OCI-LY7 (cell line): ENCODE measurements around the gene MC5R. TPM values are rescaled to one million over a fixed set of nuclear protein-coding genes. Genes with fewer than 3 reads are reported as not detected.

ENCODE experiments used
- BruUV-seq: library from RNA; stranded (reverse); fragments of 400-500 nt; replicated peaks from 2 replicates; lab custom pipeline; 2021; lab: Mats Ljungman, UMichigan
- CTCF ChIA-PET: fragments of 300-600 bp; sonication (Branson Sonifier 250); formaldehyde crosslinking; loops from one replicate; lab custom pipeline; 2022; ENCODE audit warnings: antibody characterized with exemption; ENCODE audit not compliant: unreplicated experiment; lab: Charles Lee
- POLR2A ChIA-PET: fragments of 300-600 bp; sonication (Branson Sonifier 250); formaldehyde crosslinking; loops from one replicate; lab custom pipeline; 2022; ENCODE audit warnings: antibody characterized with exemption; lab: Charles Lee
- DNase-seq: peaks from one replicate; pipeline ENCODE4 v3.0.0-alpha.2; 2015; ENCODE audit warnings: low spot score
- H2AFZ ChIP-seq: fragments of 200-600 bp; sonication (generic), shearing (Covaris generic); 2 replicates; pipeline ENCODE4 v1.6.1; 2014; ENCODE audit warnings: mild to moderate bottlenecking, antibody characterized with exemption, low read length, moderate library complexity
- H3K27ac ChIP-seq: fragments of 200-600 bp; sonication (generic); 2 replicates; pipeline ENCODE4 v1.5.1; 2014; ENCODE audit warnings: mixed run types, low read depth, mild to moderate bottlenecking, moderate library complexity, low read length, inconsistent platforms; ENCODE audit not compliant: poor library complexity, severe bottlenecking
- H3K36me3 ChIP-seq: fragments of 200-600 bp; sonication (generic); 2 replicates; pipeline ENCODE4 v1.6.1; 2014; ENCODE audit warnings: mild to moderate bottlenecking, antibody characterized with exemption, low read length, moderate library complexity, mixed read lengths; ENCODE audit not compliant: insufficient read depth
- H3K4me1 ChIP-seq: fragments of 200-600 bp; sonication (generic); 2 replicates; pipeline ENCODE4 v1.5.1; 2014; ENCODE audit warnings: mild to moderate bottlenecking, low read length; ENCODE audit not compliant: insufficient read depth, poor library complexity, severe bottlenecking
- H3K4me2 ChIP-seq: fragments of 200-600 bp; sonication (generic); 2 replicates; pipeline ENCODE4 v1.6.1; 2014; ENCODE audit warnings: mild to moderate bottlenecking, low read length
- H3K4me3 ChIP-seq: fragments of 200-600 bp; sonication (generic); 2 replicates; pipeline ENCODE4 v1.5.1; 2014; ENCODE audit warnings: mild to moderate bottlenecking, low read depth, low read length; ENCODE audit not compliant: poor library complexity, severe bottlenecking
- H3K79me2 ChIP-seq: fragments of 200-600 bp; sonication (generic); 2 replicates; pipeline ENCODE4 v1.6.1; 2016; ENCODE audit warnings: low read depth, mild to moderate bottlenecking, low read length, moderate library complexity, mixed read lengths; ENCODE audit not compliant: insufficient read depth
- H3K9me2 ChIP-seq: fragments of 200-600 bp; sonication (generic); 2 replicates; pipeline ENCODE4 v1.6.1; 2016; ENCODE audit warnings: mild to moderate bottlenecking, low read length, mixed read lengths; ENCODE audit not compliant: insufficient read depth
- H3K9me3 ChIP-seq: fragments of 200-600 bp; sonication (generic); 2 replicates; pipeline ENCODE4 v1.6.1; 2014; ENCODE audit warnings: mild to moderate bottlenecking, mixed run types, low read length, mixed read lengths
- H4K20me1 ChIP-seq: fragments of 200-600 bp; sonication (generic); 2 replicates; pipeline ENCODE4 v1.6.1; 2014; ENCODE audit warnings: mild to moderate bottlenecking, antibody characterized with exemption, low read length, moderate library complexity, mixed read lengths; ENCODE audit not compliant: insufficient read depth
- CTCF ChIP-seq: fragments of 200-600 bp; sonication (generic); conservative IDR thresholded peaks from 2 replicates; pipeline ENCODE4 v1.5.1; 2014; ENCODE audit warnings: mild to moderate bottlenecking, antibody characterized with exemption, low read length, moderate library complexity, mixed read lengths
- EZH2phosphoT487 ChIP-seq: fragments of 200-600 bp; sonication (generic); IDR thresholded peaks from 2 replicates; pipeline ENCODE4 v1.6.1; 2018; ENCODE audit warnings: low read depth, borderline replicate concordance, mild to moderate bottlenecking, mixed run types, antibody characterized with exemption, low read length, moderate library complexity, mixed read lengths
- intact Hi-C: fragments of 100-400 bp; cut with micrococcal nuclease; formaldehyde crosslinking; loops from one replicate; pipeline ENCODE4 v1.10.0; 2022; ENCODE audit not compliant: unreplicated experiment
- total RNA-seq, 2 experiments: library from RNA; depleted of rRNA in 1 of 2; stranded (reverse); fragments of >200 nt in 1 of 2; shearing (Covaris generic) in 1 of 2; gene quantifications; 2 replicates each; pipeline ENCODE4 v1.2.3, GENCODE V29; 2014 to 2022

MC5R gene
- total RNA-seq, 2 experiments from 2014 or later, result not detected

- intact Hi-C loops, result loop anchor here (5.0 to 10.0 kb wide), 2 partner anchors 49 to 113 kb away; partner anchors contain the start of gene MC5R
- Histone ChIP-seq H3K4me1 (no peaks in the 10 kb centered on the region), H3K27ac (no peak overlapping the region), H3K9me2 (no peaks in the 10 kb centered on the region), H3K9me3 (no peaks in the 10 kb centered on the region), H4K20me1 (no peaks in the 10 kb centered on the region), H3K4me3 (no peak overlapping the region), H3K79me2 (no peaks in the 10 kb centered on the region), H2AFZ (no peak overlapping the region), H3K4me2 (no peak overlapping the region), H3K36me3 (no peaks in the 10 kb centered on the region)
- TF ChIP-seq EZH2phosphoT487 (no peak), CTCF (no peak)
- ChIA-PET POLR2A (no interaction called here), CTCF (no interaction called here)
- no TSS peak for BruUV-seq
- DNase-seq, result no peak
Observed at GRCh38 chr18:13871701-13872100, 47.8 kb downstream of the MC5R start.

- POLR2A ChIA-PET, result no interaction called here
- no peaks in the 10 kb centered on the region for H3K9me2 ChIP-seq
- H3K27ac ChIP-seq, result no peak overlapping the region
- no peak overlapping the region for H2AFZ ChIP-seq
- no peaks in the 10 kb centered on the region for H3K36me3 ChIP-seq
- no peaks in the 10 kb centered on the region for H4K20me1 ChIP-seq
- no peaks in the 10 kb centered on the region for H3K79me2 ChIP-seq
- no peaks in the 10 kb centered on the region for H3K4me1 ChIP-seq
- CTCF ChIA-PET, result no interaction called here
- no peaks in the 10 kb centered on the region for H3K9me3 ChIP-seq
- TF ChIP-seq CTCF (no peak), EZH2phosphoT487 (no peak)
- no TSS peak for BruUV-seq
- DNase-seq, result no peak
- no peak overlapping the region for H3K4me2 ChIP-seq
- no peak overlapping the region for H3K4me3 ChIP-seq
- intact Hi-C loops, result loop anchor here (5.0 to 10.0 kb wide), 2 partner anchors 50 to 112 kb away; partner anchors contain the start of gene MC5R
Observed at GRCh38 chr18:13872373-13872772, 48.4 kb downstream of the MC5R start.

- Histone ChIP-seq H3K27ac (no peak overlapping the region), H3K4me2 (no peak overlapping the region), H3K79me2 (no peaks in the 10 kb centered on the region), H2AFZ (no peak overlapping the region), H3K9me2 (no peaks in the 10 kb centered on the region), H3K9me3 (no peaks in the 10 kb centered on the region), H3K4me1 (no peaks in the 10 kb centered on the region), H4K20me1 (no peaks in the 10 kb centered on the region), H3K36me3 (no peaks in the 10 kb centered on the region), H3K4me3 (no peak overlapping the region)
- no peak for DNase-seq
- no peak for TF ChIP-seq EZH2phosphoT487
- no peak for TF ChIP-seq CTCF
- ChIA-PET POLR2A (no interaction called here), CTCF (no interaction called here)
- intact Hi-C loops, result loop anchor here (5.0 to 10.0 kb wide), 2 partner anchors 51 to 112 kb away; partner anchors contain the start of gene MC5R
- no TSS peak for BruUV-seq
Observed at GRCh38 chr18:13872932-13873331, 49.0 kb downstream of the MC5R start.
